GM23338 (cell line): ENCODE results near the gene TMEM14B. TPM values are rescaled to one million over a fixed set of nuclear protein-coding genes. Genes with fewer than 3 reads are reported as not detected.

Source experiments
- ATAC-seq: fragments of 200-7000 bp; cut with Tn5 transposase; 3 replicates; pipeline ENCODE4 v1.9.1; 2020
- DNase-seq: peaks from one replicate; pipeline ENCODE4 v3.0.0-alpha.2; 2015; ENCODE audit warnings: low spot score
- H2AFZ ChIP-seq: fragments of 200-600 bp; sonication (generic); 2 replicates; pipeline ENCODE4 v1.8.0; 2016; ENCODE audit warnings: antibody characterized with exemption, mild to moderate bottlenecking, moderate library complexity
- H3F3A ChIP-seq: fragments of 200-600 bp; sonication (generic); replicated peaks from 2 replicates; pipeline ENCODE4 v1.8.0; 2017; ENCODE audit warnings: antibody characterized with exemption, mixed run types, low read depth
- H3K27ac ChIP-seq: fragments of 200-600 bp; sonication (generic); 2 replicates; pipeline ENCODE4 v1.6.1; 2016; ENCODE audit warnings: low read depth
- H3K27me3 ChIP-seq: fragments of 200-600 bp; sonication (generic); 2 replicates; pipeline ENCODE4 v1.8.0; 2016; ENCODE audit warnings: mild to moderate bottlenecking, mixed run types, moderate library complexity; ENCODE audit not compliant: insufficient read depth
- H3K36me3 ChIP-seq: fragments of 200-600 bp; sonication (generic); 2 replicates; pipeline ENCODE4 v1.8.0; 2016; ENCODE audit warnings: mild to moderate bottlenecking; ENCODE audit not compliant: insufficient read depth
- H3K4me1 ChIP-seq: fragments of 200-600 bp; sonication (generic); 2 replicates; pipeline ENCODE4 v1.8.0; 2016; ENCODE audit warnings: mild to moderate bottlenecking, moderate library complexity; ENCODE audit not compliant: insufficient read depth
- H3K4me2 ChIP-seq: fragments of 200-600 bp; sonication (generic); 2 replicates; pipeline ENCODE4 v1.7.1; 2017; ENCODE audit warnings: mixed run types
- H3K4me3 ChIP-seq: fragments of 200-600 bp; sonication (generic); 2 replicates; pipeline ENCODE4 v1.6.1; 2016; ENCODE audit warnings: mixed run types
- H3K79me2 ChIP-seq: fragments of 200-600 bp; sonication (generic); replicated peaks from 2 replicates; pipeline ENCODE4 v1.8.0; 2017; ENCODE audit warnings: mild to moderate bottlenecking; ENCODE audit not compliant: insufficient read depth
- H3K9me2 ChIP-seq: fragments of 200-600 bp; sonication (generic); 2 replicates; pipeline ENCODE4 v1.8.0; 2017; ENCODE audit not compliant: insufficient read depth
- H4K20me1 ChIP-seq: fragments of 200-600 bp; sonication (generic); replicated peaks from 2 replicates; pipeline ENCODE4 v1.8.0; 2017; ENCODE audit warnings: mild to moderate bottlenecking; ENCODE audit not compliant: insufficient read depth
- H3K27ac Mint-ChIP-seq: 2 replicates; pipeline ENCODE4 v1.8.0; 2020; ENCODE audit warnings: inconsistent platforms, mild to moderate bottlenecking, moderate library complexity, mixed read lengths
- H3K27me3 Mint-ChIP-seq: 3 replicates; pipeline ENCODE4 v1.8.0; 2022; ENCODE audit warnings: low read depth, mild to moderate bottlenecking, moderate library complexity, mixed read lengths, inconsistent platforms; ENCODE audit not compliant: insufficient read depth, poor library complexity
- H3K36me3 Mint-ChIP-seq: 3 replicates; pipeline ENCODE4 v1.8.0; 2021; ENCODE audit warnings: low read depth, mild to moderate bottlenecking, inconsistent platforms, moderate library complexity, mixed read lengths
- H3K4me1 Mint-ChIP-seq: 3 replicates; pipeline ENCODE4 v1.8.0; 2020; ENCODE audit warnings: mild to moderate bottlenecking, inconsistent platforms, mixed read lengths
- H3K4me3 Mint-ChIP-seq: 3 replicates; pipeline ENCODE4 v1.8.0; 2021; ENCODE audit warnings: moderate library complexity, mild to moderate bottlenecking, inconsistent platforms, mixed read lengths
- H3K9me3 Mint-ChIP-seq: 3 replicates; pipeline ENCODE4 v1.8.0; 2020; ENCODE audit warnings: moderate library complexity, mild to moderate bottlenecking, inconsistent platforms, mixed read lengths
- CTCF ChIP-seq, 2 experiments: fragments of 200-600 bp in 1 of 2; sonication (generic) in 1 of 2; conservative IDR thresholded peaks; 2 replicates each; pipeline versions ENCODE4 v1.5.1 to v1.6.1; 2016 to 2017; ENCODE audit warnings: antibody characterized with exemption in 2 of 2, low read depth in 2 of 2, mild to moderate bottlenecking in 2 of 2, moderate library complexity in 1 of 2
- EZH2phosphoT487 ChIP-seq: fragments of 200-600 bp; sonication (generic); IDR thresholded peaks from one replicate; pipeline ENCODE4 v1.8.1; 2018; ENCODE audit warnings: antibody characterized with exemption; ENCODE audit not compliant: unreplicated experiment
- JUNB ChIP-seq: IDR thresholded peaks from one replicate; pipeline ENCODE4 v1.6.1; 2016; ENCODE audit warnings: antibody characterized with exemption; ENCODE audit not compliant: unreplicated experiment
- NANOG ChIP-seq: IDR thresholded peaks from 2 replicates; pipeline ENCODE4 v1.6.1; 2016; ENCODE audit warnings: antibody characterized with exemption, borderline replicate concordance
- STAT1 ChIP-seq: IDR thresholded peaks from one replicate; pipeline ENCODE4 v1.6.1; 2016; ENCODE audit warnings: antibody characterized with exemption; ENCODE audit not compliant: unreplicated experiment
- ZNF114 ChIP-seq: fragments of 250-450 bp; sonication (Bioruptor Pico); IDR thresholded peaks from 2 replicates; pipeline ENCODE4 v1.5.0; 2020; ENCODE audit warnings: mild to moderate bottlenecking, moderate library complexity
- ZNF331 ChIP-seq: fragments of 250-450 bp; sonication (Bioruptor Pico); IDR thresholded peaks from 2 replicates; pipeline ENCODE4 v1.5.0; 2020; ENCODE audit warnings: low read depth, mild to moderate bottlenecking, moderate library complexity
- ZNF462 ChIP-seq: fragments of 250-450 bp; sonication (Bioruptor Pico); IDR thresholded peaks from 2 replicates; pipeline ENCODE4 v1.5.0; 2020; ENCODE audit warnings: mild to moderate bottlenecking, moderate library complexity
- polyA plus RNA-seq: library from polyadenylated mRNA; unstranded; fragments of >200 nt; fragmentation: Nextera tagmentation; extraction: Ambion mirVana; gene quantifications from 2 replicates; pipeline ENCODE4 v1.2.1, GENCODE V29; 2016
- total RNA-seq: library from RNA; depleted of rRNA; stranded (reverse); fragments of >200 nt; shearing (Covaris generic); gene quantifications from 2 replicates; pipeline ENCODE4 v1.2.3, GENCODE V29; 2014
- TF ChIP-seq, protein P1 (sequence below): IDR thresholded peaks from one replicate; pipeline ENCODE4 v1.6.1; 2018; ENCODE audit warnings: antibody characterized with exemption; ENCODE audit not compliant: unreplicated experiment

Gene TMEM14B
- total and polyA plus RNA-seq, 2 experiments from 2014 or later = 104 to 210 TPM

- TF ChIP-seq NANOG = no peak
- no peak for TF ChIP-seq EZH2phosphoT487
- TF ChIP-seq CTCF (conservative IDR thresholded peaks at IDR 0.05; ENCODE audit: low read depth in 2 of 2) = no peak
- TF ChIP-seq, protein P1, sequence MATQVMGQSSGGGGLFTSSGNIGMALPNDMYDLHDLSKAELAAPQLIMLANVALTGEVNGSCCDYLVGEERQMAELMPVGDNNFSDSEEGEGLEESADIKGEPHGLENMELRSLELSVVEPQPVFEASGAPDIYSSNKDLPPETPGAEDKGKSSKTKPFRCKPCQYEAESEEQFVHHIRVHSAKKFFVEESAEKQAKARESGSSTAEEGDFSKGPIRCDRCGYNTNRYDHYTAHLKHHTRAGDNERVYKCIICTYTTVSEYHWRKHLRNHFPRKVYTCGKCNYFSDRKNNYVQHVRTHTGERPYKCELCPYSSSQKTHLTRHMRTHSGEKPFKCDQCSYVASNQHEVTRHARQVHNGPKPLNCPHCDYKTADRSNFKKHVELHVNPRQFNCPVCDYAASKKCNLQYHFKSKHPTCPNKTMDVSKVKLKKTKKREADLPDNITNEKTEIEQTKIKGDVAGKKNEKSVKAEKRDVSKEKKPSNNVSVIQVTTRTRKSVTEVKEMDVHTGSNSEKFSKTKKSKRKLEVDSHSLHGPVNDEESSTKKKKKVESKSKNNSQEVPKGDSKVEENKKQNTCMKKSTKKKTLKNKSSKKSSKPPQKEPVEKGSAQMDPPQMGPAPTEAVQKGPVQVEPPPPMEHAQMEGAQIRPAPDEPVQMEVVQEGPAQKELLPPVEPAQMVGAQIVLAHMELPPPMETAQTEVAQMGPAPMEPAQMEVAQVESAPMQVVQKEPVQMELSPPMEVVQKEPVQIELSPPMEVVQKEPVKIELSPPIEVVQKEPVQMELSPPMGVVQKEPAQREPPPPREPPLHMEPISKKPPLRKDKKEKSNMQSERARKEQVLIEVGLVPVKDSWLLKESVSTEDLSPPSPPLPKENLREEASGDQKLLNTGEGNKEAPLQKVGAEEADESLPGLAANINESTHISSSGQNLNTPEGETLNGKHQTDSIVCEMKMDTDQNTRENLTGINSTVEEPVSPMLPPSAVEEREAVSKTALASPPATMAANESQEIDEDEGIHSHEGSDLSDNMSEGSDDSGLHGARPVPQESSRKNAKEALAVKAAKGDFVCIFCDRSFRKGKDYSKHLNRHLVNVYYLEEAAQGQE = no peak
- TF ChIP-seq JUNB = no peak
Observed at GRCh38 chr6:10745116-10745515, 2.5 kb upstream of the TMEM14B start (continued).

- ATAC-seq (no peak), DNase-seq (no peak)
- Histone ChIP-seq H3K27ac (peak overlapping the region; percentile 56; the same call in 1 of the 2 replicates), H3K9me2 (no peaks in the 10 kb centered on the region), H3K27me3 (no peaks in the 10 kb centered on the region), H4K20me1 (peaks cover 8% of the 10 kb centered on the region; the same call in 1 of the 2 replicates), H3F3A (peaks cover 14% of the 10 kb centered on the region), H3K4me2 (peak overlapping the region; percentile 81), H3K4me3 (peak overlapping the region; percentile 100), H3K79me2 (peaks cover 43% of the 10 kb centered on the region), H3K36me3 (peaks cover 10% of the 10 kb centered on the region; the same call in 1 of the 2 replicates), H3K4me1 (peaks cover 38% of the 10 kb centered on the region), H2AFZ (peak overlapping the region; percentile 95)
- Mint-ChIP-seq H3K4me1 (peaks cover 32% of the 10 kb centered on the region), H3K27ac (peak overlapping the region; percentile 72), H3K27me3 (peaks cover 5% of the 10 kb centered on the region), H3K9me3 (no peaks in the 10 kb centered on the region), H3K4me3 (peak overlapping the region; percentile 96), H3K36me3 (peaks cover 27% of the 10 kb centered on the region)
- no peak for TF ChIP-seq ZNF331 (CRISPR knock-in tag)
- TF ChIP-seq NANOG = no peak
- TF ChIP-seq ZNF114 = no peak
- no peak for TF ChIP-seq ZNF462 (CRISPR knock-in tag)
- no peak for TF ChIP-seq STAT1
- no peak for TF ChIP-seq EZH2phosphoT487
- TF ChIP-seq, protein P1 = no peak
- no peak for TF ChIP-seq JUNB
Observed at GRCh38 chr6:10746915-10747250, 722 bp upstream of the TMEM14B start.
